Activated CD8-positive, alpha-beta T cell treated with anti-CD3 and anti-CD28 coated beads for 36 hours (primary cell): ENCODE results near the gene KIF6. TPM values are rescaled to one million over a fixed set of nuclear protein-coding genes. Genes with fewer than 3 reads are reported as not detected.

ENCODE experiments used
- ATAC-seq: fragments of 200-7000 bp; cut with Tn5 transposase; one replicate; pipeline ENCODE4 v1.10.0; 2021; ENCODE audit warnings: mild to moderate bottlenecking, moderate library complexity
- CTCF ChIA-PET: fragments of 350-600 bp; sonication (Branson Sonifier 250); formaldehyde crosslinking; loops from one replicate; lab custom pipeline; 2021; ENCODE audit warnings: antibody characterized with exemption; lab: Charles Lee
- POLR2A ChIA-PET: fragments of 350-600 bp; sonication (Branson Sonifier 250); formaldehyde crosslinking; loops from one replicate; lab custom pipeline; 2021; ENCODE audit warnings: antibody characterized with exemption; lab: Charles Lee
- DNase-seq: peaks from one replicate; pipeline ENCODE4 v3.0.0-alpha.2; 2020
- H3K27ac Mint-ChIP-seq: one replicate; pipeline ENCODE4 v1.8.0; 2021; ENCODE audit warnings: mild to moderate bottlenecking, mixed read lengths
- H3K27me3 Mint-ChIP-seq: one replicate; pipeline ENCODE4 v1.8.0; 2021; ENCODE audit warnings: mixed read lengths
- H3K36me3 Mint-ChIP-seq: one replicate; pipeline ENCODE4 v1.8.0; 2021; ENCODE audit warnings: low read depth, mixed read lengths
- H3K4me1 Mint-ChIP-seq: one replicate; pipeline ENCODE4 v1.8.0; 2021; ENCODE audit warnings: low read depth, mixed read lengths
- H3K4me3 Mint-ChIP-seq: one replicate; pipeline ENCODE4 v1.8.0; 2021; ENCODE audit warnings: mild to moderate bottlenecking, moderate library complexity, mixed read lengths
- H3K9me3 Mint-ChIP-seq: one replicate; pipeline ENCODE4 v1.8.0; 2021; ENCODE audit warnings: mixed read lengths
- intact Hi-C: fragments of 100-400 bp; cut with micrococcal nuclease; formaldehyde crosslinking; loops from one replicate; pipeline ENCODE4 v1.10.0; 2022
- total RNA-seq, 2 experiments: library from RNA; stranded (reverse); gene quantifications; one replicate each; pipeline ENCODE4 v1.2.3, GENCODE V29; 2021
- TF ChIP-seq, protein P1 (sequence below): fragments of 200-600 bp; IDR thresholded peaks from one replicate; pipeline ENCODE4 v1.8.0; 2022; ENCODE audit warnings: antibody characterized with exemption, mild to moderate bottlenecking

KIF6 gene
- total RNA-seq, 2 experiments from 2014 or later = 0.13 to 0.14 TPM

DNA sequence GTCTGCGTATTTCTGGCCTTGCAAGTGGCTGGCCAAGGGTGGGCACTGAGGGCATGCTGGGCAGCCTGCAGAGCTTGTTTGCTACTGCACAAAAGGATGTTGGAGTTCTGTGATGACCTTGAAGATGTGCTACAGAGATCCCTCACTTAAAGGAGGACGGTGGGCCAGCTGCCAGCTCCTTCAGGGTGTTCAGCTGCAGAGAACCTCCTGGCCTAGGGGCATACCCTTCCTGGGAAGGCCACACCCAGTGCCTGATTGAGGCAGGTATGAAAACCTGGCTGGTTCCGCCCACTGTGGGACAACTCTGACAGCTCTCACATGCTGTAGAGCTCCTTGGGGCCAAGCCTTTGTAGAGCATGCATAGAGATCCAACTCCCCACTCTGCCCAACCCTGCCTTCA lies 408.0 kb downstream of the KIF6 start:
- ATAC-seq (no peak), DNase-seq (no peak)
- Mint-ChIP-seq H3K9me3 (no peaks in the 10 kb centered on the region), H3K36me3 (no peaks in the 10 kb centered on the region), H3K4me3 (no peak overlapping the region), H3K27ac (no peak overlapping the region), H3K4me1 (peaks cover 2% of the 10 kb centered on the region), H3K27me3 (peaks cover 28% of the 10 kb centered on the region)
- CTCF ChIA-PET = interaction anchor here (1.6 kb wide), 1 partner anchor 445 kb away, joined by 3 read pairs; no protein-coding TSS in a partner anchor
- POLR2A ChIA-PET = no interaction called here
- TF ChIP-seq, protein P1, sequence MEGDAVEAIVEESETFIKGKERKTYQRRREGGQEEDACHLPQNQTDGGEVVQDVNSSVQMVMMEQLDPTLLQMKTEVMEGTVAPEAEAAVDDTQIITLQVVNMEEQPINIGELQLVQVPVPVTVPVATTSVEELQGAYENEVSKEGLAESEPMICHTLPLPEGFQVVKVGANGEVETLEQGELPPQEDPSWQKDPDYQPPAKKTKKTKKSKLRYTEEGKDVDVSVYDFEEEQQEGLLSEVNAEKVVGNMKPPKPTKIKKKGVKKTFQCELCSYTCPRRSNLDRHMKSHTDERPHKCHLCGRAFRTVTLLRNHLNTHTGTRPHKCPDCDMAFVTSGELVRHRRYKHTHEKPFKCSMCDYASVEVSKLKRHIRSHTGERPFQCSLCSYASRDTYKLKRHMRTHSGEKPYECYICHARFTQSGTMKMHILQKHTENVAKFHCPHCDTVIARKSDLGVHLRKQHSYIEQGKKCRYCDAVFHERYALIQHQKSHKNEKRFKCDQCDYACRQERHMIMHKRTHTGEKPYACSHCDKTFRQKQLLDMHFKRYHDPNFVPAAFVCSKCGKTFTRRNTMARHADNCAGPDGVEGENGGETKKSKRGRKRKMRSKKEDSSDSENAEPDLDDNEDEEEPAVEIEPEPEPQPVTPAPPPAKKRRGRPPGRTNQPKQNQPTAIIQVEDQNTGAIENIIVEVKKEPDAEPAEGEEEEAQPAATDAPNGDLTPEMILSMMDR = no peak
- intact Hi-C loops = no loop called here

DNA sequence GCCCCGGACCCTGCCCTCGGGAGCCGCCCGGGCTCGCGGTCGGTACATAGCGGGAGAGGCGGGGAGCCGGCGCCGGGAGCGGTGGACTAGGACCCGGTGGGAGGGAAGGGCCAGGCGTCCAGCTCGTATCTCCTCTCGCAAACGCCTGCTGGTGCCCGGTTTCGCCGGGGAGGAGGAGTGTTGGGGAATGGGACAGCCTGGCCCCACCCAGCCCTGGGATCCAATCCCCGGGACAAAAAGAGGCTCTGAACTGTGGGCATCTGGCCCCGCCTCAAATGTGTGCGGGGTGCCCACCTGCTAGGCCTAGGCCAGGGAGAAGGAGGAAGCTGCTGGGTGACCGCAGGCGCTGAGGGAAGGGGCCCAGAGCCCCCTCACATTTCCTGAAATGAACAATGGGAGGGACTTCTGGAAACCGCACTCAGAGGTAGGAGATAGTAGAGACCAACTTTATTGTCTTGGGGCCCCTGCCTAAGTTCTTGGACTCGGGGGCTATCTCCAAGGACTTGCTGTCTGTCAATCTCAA lies 410.9 kb downstream of the KIF6 start, which contains the start of gene KCNK17:
Gene KCNK17, minus strand, starts transcription at position 147 of the 523 bp plus-strand sequence. Its CDS starts 99 bp downstream, at position 48.
- H3K9me3 Mint-ChIP-seq = no peaks in the 10 kb centered on the region
- ChIA-PET POLR2A (no interaction called here), CTCF (interaction anchor here (1.0 to 2.1 kb wide), 2 partner anchors 148 to 311 kb away, joined by 3 to 5 read pairs; no protein-coding TSS in a partner anchor)
- intact Hi-C loops = no loop called here
- peaks cover 2% of the 10 kb centered on the region for H3K4me1 Mint-ChIP-seq
- H3K36me3 Mint-ChIP-seq = no peaks in the 10 kb centered on the region
- H3K27ac Mint-ChIP-seq = no peak within 1 kb of the TSS
- H3K4me3 Mint-ChIP-seq = no peak within 1 kb of the TSS
- ATAC-seq (no peak), DNase-seq (peak; percentile 11)
- peaks cover 39% of the 10 kb centered on the region for H3K27me3 Mint-ChIP-seq
- TF ChIP-seq, protein P1 = no peak

DNA sequence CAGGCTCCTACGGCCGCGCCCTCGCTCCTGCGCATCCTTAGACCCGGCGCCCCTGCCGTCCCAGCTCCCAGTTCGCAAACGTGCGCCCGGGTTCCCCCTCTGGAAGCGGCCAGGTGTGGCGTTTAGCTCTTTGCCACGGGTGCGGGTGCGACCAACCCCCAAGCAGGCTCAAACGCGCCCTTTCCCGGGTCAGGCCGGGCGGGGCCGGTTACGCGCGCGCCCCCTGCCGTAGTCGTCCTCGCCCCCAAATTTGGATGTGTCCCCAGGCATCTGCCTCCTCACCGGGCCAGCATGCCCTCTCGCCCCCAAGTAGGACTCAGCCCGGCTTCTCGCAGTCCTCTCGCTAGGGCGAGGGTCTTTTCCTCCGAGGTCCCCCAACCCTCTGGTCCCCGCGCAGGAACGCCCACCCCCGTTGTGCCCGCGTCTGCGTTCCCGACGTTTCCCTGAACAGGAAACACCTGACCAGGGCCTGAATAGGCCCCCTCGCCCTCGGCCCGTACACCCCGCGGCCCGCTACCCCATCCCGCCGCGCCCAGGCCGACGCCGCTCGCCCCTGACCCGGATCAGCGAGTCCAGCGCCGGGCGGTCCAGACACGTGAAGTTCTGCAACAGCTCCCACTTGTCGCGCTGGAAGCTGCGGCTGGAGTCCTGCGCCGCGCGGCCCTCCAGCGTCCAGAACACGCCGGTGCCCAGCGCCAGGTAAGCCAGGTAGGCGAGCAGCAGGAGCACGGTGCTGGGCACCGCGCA lies 411.5 kb downstream of the KIF6 start:
- peak; percentile 13 for ATAC-seq
- Mint-ChIP-seq H3K9me3 (no peaks in the 10 kb centered on the region), H3K27ac (no peak overlapping the region), H3K4me3 (no peak overlapping the region), H3K36me3 (no peaks in the 10 kb centered on the region), H3K27me3 (peaks cover 36% of the 10 kb centered on the region), H3K4me1 (peaks cover 2% of the 10 kb centered on the region)
- intact Hi-C loops = no loop called here
- TF ChIP-seq, protein P1 = no peak
- ChIA-PET CTCF (interaction anchor here (1.0 to 2.1 kb wide), 3 partner anchors 147 to 311 kb away, joined by 3 to 5 read pairs (median 4); no protein-coding TSS in a partner anchor), POLR2A (interaction anchor here (0.6 kb wide), 1 partner anchor 156 kb away, joined by 3 read pairs; no protein-coding TSS in a partner anchor)
- DNase-seq = peak; percentile 9

DNA sequence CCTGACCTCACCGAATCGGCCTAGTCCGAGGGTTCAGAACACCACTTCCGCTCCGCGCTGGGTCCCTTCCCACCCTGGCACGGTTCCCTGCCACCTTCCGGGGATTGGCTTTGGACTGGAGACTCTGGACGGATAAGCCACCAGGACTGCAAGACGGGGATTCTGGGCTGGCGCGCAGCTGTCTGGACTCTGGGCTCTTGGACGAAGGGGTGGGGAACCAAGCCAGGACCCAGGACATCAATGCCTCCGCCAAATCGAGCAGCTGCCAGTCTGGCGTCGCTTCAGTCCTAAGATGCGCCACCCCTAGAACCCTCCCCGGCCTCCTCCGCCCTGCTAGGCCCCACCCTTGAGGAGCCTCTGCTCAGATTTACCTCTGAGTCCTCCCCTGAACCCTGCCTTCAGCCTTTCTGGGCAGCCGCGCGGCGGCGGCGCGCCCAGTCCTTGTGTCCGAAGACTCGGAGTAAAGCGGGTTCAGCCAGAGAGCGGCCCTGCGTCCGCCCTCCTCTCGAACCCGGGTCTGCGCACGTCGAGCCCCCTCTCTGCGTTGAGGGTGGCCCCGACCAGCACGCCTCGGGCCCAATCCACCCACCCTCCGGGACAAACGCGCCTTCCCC lies 412.2 kb downstream of the KIF6 start:
- intact Hi-C loops = no loop called here
- no peak overlapping the region for H3K4me3 Mint-ChIP-seq

More for the DNA sequence above, 412.2 kb downstream of the KIF6 start:
- Mint-ChIP-seq H3K27me3 (peaks cover 36% of the 10 kb centered on the region), H3K4me1 (peaks cover 2% of the 10 kb centered on the region), H3K27ac (no peak overlapping the region), H3K9me3 (no peaks in the 10 kb centered on the region), H3K36me3 (no peaks in the 10 kb centered on the region)
- TF ChIP-seq, protein P1 = no peak
- ATAC-seq (no peak), DNase-seq (no peak)
- ChIA-PET POLR2A (interaction anchor here (0.6 kb wide), 1 partner anchor 155 kb away, joined by 3 read pairs; no protein-coding TSS in a partner anchor), CTCF (interaction anchor here (1.3 kb wide), 1 partner anchor 146 kb away, joined by 4 read pairs; no protein-coding TSS in a partner anchor)
